Mesothelial cell of epicardium (in vitro differentiated cells): ENCODE measurements around the gene ITPR2. TPM values are rescaled to one million over a fixed set of nuclear protein-coding genes. Genes with fewer than 3 reads are reported as not detected.
"Not testable (repeated sequence)": the region's sequence is repeated elsewhere in the genome, so short reads cannot be mapped to it uniquely, and the experiment has no call there.

Experiments
- DNase-seq, 2 experiments: peaks; one replicate each; pipeline ENCODE4 v3.0.0; 2021; ENCODE audit warnings: low spot score in 2 of 2; ENCODE audit not compliant: unreplicated experiment in 2 of 2
- H3K27ac Mint-ChIP-seq: 2 replicates; pipeline ENCODE4 v1.8.0; 2021; ENCODE audit warnings: mixed read lengths
- H3K27me3 Mint-ChIP-seq: 2 replicates; pipeline ENCODE4 v1.8.0; 2021; ENCODE audit warnings: low read depth, mixed read lengths
- H3K36me3 Mint-ChIP-seq: 2 replicates; pipeline ENCODE4 v1.8.0; 2021; ENCODE audit warnings: mixed read lengths
- H3K4me1 Mint-ChIP-seq: 2 replicates; pipeline ENCODE4 v1.8.0; 2021; ENCODE audit warnings: mixed read lengths
- H3K4me3 Mint-ChIP-seq: 2 replicates; pipeline ENCODE4 v1.8.0; 2021; ENCODE audit warnings: mild to moderate bottlenecking, moderate library complexity, mixed read lengths
- H3K9me3 Mint-ChIP-seq: 2 replicates; pipeline ENCODE4 v1.8.0; 2021; ENCODE audit warnings: mixed read lengths
- CTCF ChIP-seq: fragments of 200-600 bp; sonication (generic); IDR thresholded peaks from one replicate; pipeline ENCODE4 v1.5.0; 2021; ENCODE audit warnings: antibody characterized with exemption; ENCODE audit not compliant: unreplicated experiment
- total RNA-seq: library from RNA; stranded (reverse); gene quantifications from 3 replicates; pipeline ENCODE4 v1.2.1, GENCODE V29; 2021

Gene ITPR2
- total RNA-seq, 1 donor from 2014 or later: 62.3 TPM

- peaks cover 4% of the 10 kb centered on the region for H3K9me3 Mint-ChIP-seq
- no peaks in the 10 kb centered on the region for H3K4me1 Mint-ChIP-seq
- H3K27me3 Mint-ChIP-seq: no peaks in the 10 kb centered on the region
- DNase-seq: no peak
- no peaks in the 10 kb centered on the region for H3K36me3 Mint-ChIP-seq
- no peak overlapping the region for H3K4me3 Mint-ChIP-seq
- TF ChIP-seq CTCF: no peak
- no peak overlapping the region for H3K27ac Mint-ChIP-seq
Observed at GRCh38 chr12:26839512-26839911, 6.5 kb upstream of the ITPR2 start.

GRCh38 chr12:26838888-26839416 is 6.0 kb upstream of the ITPR2 start:
- Mint-ChIP-seq H3K36me3 (no peaks in the 10 kb centered on the region), H3K4me1 (peaks cover 3% of the 10 kb centered on the region), H3K4me3 (no peak overlapping the region), H3K9me3 (peaks cover 4% of the 10 kb centered on the region), H3K27ac (no peak overlapping the region), H3K27me3 (no peaks in the 10 kb centered on the region)
- DNase-seq: no peak
- no peak for TF ChIP-seq CTCF

GRCh38 chr12:26836201-26836600 is 3.2 kb upstream of the ITPR2 start:
- no peaks in the 10 kb centered on the region for H3K27me3 Mint-ChIP-seq
- DNase-seq: no peak
- H3K27ac Mint-ChIP-seq: no peak overlapping the region
- no peak overlapping the region for H3K4me3 Mint-ChIP-seq
- H3K9me3 Mint-ChIP-seq: peaks cover 4% of the 10 kb centered on the region
- TF ChIP-seq CTCF: no peak
- no peaks in the 10 kb centered on the region for H3K36me3 Mint-ChIP-seq
- peaks cover 16% of the 10 kb centered on the region for H3K4me1 Mint-ChIP-seq

- not testable (repeated sequence) for DNase-seq, H3K27ac Mint-ChIP-seq, H3K4me3 Mint-ChIP-seq, H3K36me3 Mint-ChIP-seq, H3K9me3 Mint-ChIP-seq, H3K27me3 Mint-ChIP-seq
- peaks cover 29% of the 10 kb centered on the region for H3K4me1 Mint-ChIP-seq
Observed at GRCh38 chr12:26834503-26835060, 1.6 kb upstream of the ITPR2 start.

GRCh38 chr12:26833743-26834490 is 923 bp upstream of the ITPR2 start:
- TF ChIP-seq CTCF: no peak
- H3K36me3 Mint-ChIP-seq: no peaks in the 10 kb centered on the region
- H3K9me3 Mint-ChIP-seq: peaks cover 4% of the 10 kb centered on the region
- peaks cover 32% of the 10 kb centered on the region for H3K4me1 Mint-ChIP-seq
- DNase-seq: no peak
- H3K27me3 Mint-ChIP-seq: no peaks in the 10 kb centered on the region
- H3K27ac Mint-ChIP-seq: peak overlapping the region; percentile 91
- peak overlapping the region; percentile 85 for H3K4me3 Mint-ChIP-seq
